Jurkat, Clone E6-1 (cell line): ENCODE results near the gene ZNF81.
"Not testable (repeated sequence)": the region's sequence is repeated elsewhere in the genome, so short reads cannot be mapped to it uniquely, and the experiment has no call there.

ENCODE experiments used
- DNase-seq: peaks from one replicate; pipeline ENCODE4 v3.0.0-alpha.2; 2011; ENCODE audit warnings: low read depth, low spot score
- H3K4me3 ChIP-seq: 2 replicates; pipeline ENCODE4 v1.5.1; 2011; ENCODE audit warnings: mild to moderate bottlenecking, low read length, control low read depth, moderate library complexity

The ZNF81 gene

GRCh38 chrX:47838361-47838760, 1.7 kb downstream of the ZNF81 start:
- DNase-seq: no peak
- H3K4me3 ChIP-seq: no peak overlapping the region

- no peak overlapping the region for H3K4me3 ChIP-seq
- DNase-seq: no peak
Observed at GRCh38 chrX:47840111-47840510, 3.4 kb downstream of the ZNF81 start.

- H3K4me3 ChIP-seq: no peak overlapping the region
- DNase-seq: no peak
Observed at GRCh38 chrX:47843363-47843762, 6.7 kb downstream of the ZNF81 start.

GRCh38 chrX:47844117-47844516, 7.4 kb downstream of the ZNF81 start:
- H3K4me3 ChIP-seq: no peak overlapping the region
- DNase-seq: no peak

GRCh38 chrX:47846040-47846439, 9.3 kb downstream of the ZNF81 start:
- no peak overlapping the region for H3K4me3 ChIP-seq
- no peak for DNase-seq

- no peak overlapping the region for H3K4me3 ChIP-seq
- DNase-seq: no peak
Observed at GRCh38 chrX:47849778-47850177, 13.1 kb downstream of the ZNF81 start.

GRCh38 chrX:47850389-47850788, 13.7 kb downstream of the ZNF81 start:
- not testable (repeated sequence) for H3K4me3 ChIP-seq, DNase-seq

GRCh38 chrX:47850901-47851300, 14.2 kb downstream of the ZNF81 start:
- H3K4me3 ChIP-seq: no peak overlapping the region
- DNase-seq: no peak

- H3K4me3 ChIP-seq: no peak overlapping the region
- no peak for DNase-seq
Observed at GRCh38 chrX:47854474-47854873, 17.8 kb downstream of the ZNF81 start.

GRCh38 chrX:47859686-47860085, 23.0 kb downstream of the ZNF81 start:
- DNase-seq: no peak
- H3K4me3 ChIP-seq: no peak overlapping the region

GRCh38 chrX:47862680-47863079, 26.0 kb downstream of the ZNF81 start:
- no peak for DNase-seq
- no peak overlapping the region for H3K4me3 ChIP-seq

GRCh38 chrX:47863187-47863586, 26.5 kb downstream of the ZNF81 start:
- no peak overlapping the region for H3K4me3 ChIP-seq

GRCh38 chrX:47864300-47864699, 27.6 kb downstream of the ZNF81 start:
- no peak overlapping the region for H3K4me3 ChIP-seq
- no peak for DNase-seq

More at GRCh38 chrX:47863187-47863586, 26.5 kb downstream of the ZNF81 start:
- no peak for DNase-seq

GRCh38 chrX:47864785-47865184, 28.1 kb downstream of the ZNF81 start:
- no peak for DNase-seq
- H3K4me3 ChIP-seq: no peak overlapping the region

- no peak overlapping the region for H3K4me3 ChIP-seq
- DNase-seq: no peak
Observed at GRCh38 chrX:47873123-47873522, 36.4 kb downstream of the ZNF81 start.

- no peak for DNase-seq
- no peak overlapping the region for H3K4me3 ChIP-seq
Observed at GRCh38 chrX:47877327-47877726, 40.6 kb downstream of the ZNF81 start.

GRCh38 chrX:47878198-47878597, 41.5 kb downstream of the ZNF81 start:
- H3K4me3 ChIP-seq: no peak overlapping the region
- DNase-seq: no peak

GRCh38 chrX:47879463-47879862, 42.8 kb downstream of the ZNF81 start:
- DNase-seq: no peak
- H3K4me3 ChIP-seq: no peak overlapping the region

GRCh38 chrX:47880927-47881326, 44.2 kb downstream of the ZNF81 start:
- no peak overlapping the region for H3K4me3 ChIP-seq
- DNase-seq: no peak

GRCh38 chrX:47885501-47885900, 48.8 kb downstream of the ZNF81 start:
- H3K4me3 ChIP-seq: no peak overlapping the region
- no peak for DNase-seq

- no peak overlapping the region for H3K4me3 ChIP-seq
- DNase-seq: no peak
Observed at GRCh38 chrX:47898024-47898423, 61.3 kb downstream of the ZNF81 start.

GRCh38 chrX:47900833-47901232, 64.1 kb downstream of the ZNF81 start:
- DNase-seq: no peak
- H3K4me3 ChIP-seq: no peak overlapping the region
